GM18951 (cell line): ENCODE results near the gene CDC16.

ENCODE experiments used
- POLR2A ChIP-seq: IDR thresholded peaks from 4 replicates; pipeline ENCODE4 v1.6.1; 2011; ENCODE audit warnings: mild to moderate bottlenecking; ENCODE audit not compliant: insufficient read length, insufficient read depth; ENCODE audit errors: extremely low read depth
- in situ Hi-C: fragments of 300-500 bp; cut with MboI; formaldehyde crosslinking; loops from one replicate; pipeline ENCODE4 v1.12.0; 2022; ENCODE audit warnings: low sequenced_read_pairs, mixed read lengths, inconsistent platforms; ENCODE audit not compliant: unreplicated experiment

The CDC16 gene

DNA sequence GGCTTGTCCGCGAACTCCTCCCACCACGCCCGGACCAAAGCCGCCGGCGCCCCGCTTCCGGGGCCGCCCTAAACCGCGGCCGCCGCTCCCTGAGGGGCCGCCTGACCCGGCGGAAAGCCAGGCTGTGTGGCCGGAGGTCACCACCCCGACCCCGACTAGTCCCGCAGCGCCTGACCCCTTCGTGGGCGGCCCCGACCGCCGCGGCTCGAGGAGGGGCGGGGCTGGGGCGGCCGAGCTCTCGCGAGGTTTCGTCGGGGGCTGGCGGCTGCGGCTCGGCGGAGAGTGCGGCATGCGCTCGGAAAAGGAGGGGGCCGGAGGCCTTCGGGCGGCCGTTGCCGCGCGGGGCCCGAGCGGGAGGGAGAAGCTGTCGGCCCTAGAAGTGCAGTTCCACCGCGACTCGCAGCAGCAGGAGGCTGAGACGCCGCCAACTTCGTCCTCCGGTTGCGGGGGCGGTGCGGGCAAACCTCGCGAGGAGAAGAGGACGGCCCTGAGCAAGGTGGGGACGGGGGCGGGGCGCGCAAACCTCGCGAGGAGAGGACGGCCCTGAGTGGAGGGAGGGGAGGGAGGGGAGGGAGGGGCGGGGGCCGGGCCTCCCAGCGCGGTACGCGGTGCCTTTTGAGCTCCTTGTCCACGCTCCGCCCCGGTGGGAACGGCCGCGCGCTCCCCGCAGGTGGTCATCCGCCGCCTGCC lies 46.8 kb downstream of the CDC16 start, which contains the start of gene UPF3A:
Gene UPF3A, plus strand, starts transcription at position 251 of the 690 bp plus-strand sequence. Its CDS starts 39 bp downstream, at position 290.
- peak; percentile 92 for TF ChIP-seq POLR2A
- in situ Hi-C loops = no loop called here

- in situ Hi-C loops = no loop called here
- no peak for TF ChIP-seq POLR2A
Observed at GRCh38 chr13:114282041-114282670, 47.5 kb downstream of the CDC16 start.

DNA sequence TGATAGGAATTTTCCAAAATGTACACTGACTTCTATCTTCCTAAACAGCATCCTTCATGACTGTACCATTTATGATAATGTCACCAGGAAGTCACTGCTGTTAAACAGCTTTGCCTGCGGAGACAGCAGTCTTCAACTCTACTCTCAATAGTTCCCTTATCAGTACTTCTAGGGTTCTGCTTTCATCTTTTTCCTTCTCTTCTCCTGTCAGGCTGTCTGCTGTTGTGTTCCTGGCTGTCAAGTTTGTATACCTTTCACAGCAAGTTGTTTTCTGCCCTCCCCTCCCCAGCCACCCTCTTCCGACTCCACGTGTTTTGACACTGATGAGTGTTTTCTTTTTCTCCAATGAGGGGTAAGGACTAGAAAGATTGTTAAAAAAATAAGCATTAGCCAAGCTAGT lies 48.9 kb downstream of the CDC16 start:
- in situ Hi-C loops = no loop called here
- TF ChIP-seq POLR2A = no peak

DNA sequence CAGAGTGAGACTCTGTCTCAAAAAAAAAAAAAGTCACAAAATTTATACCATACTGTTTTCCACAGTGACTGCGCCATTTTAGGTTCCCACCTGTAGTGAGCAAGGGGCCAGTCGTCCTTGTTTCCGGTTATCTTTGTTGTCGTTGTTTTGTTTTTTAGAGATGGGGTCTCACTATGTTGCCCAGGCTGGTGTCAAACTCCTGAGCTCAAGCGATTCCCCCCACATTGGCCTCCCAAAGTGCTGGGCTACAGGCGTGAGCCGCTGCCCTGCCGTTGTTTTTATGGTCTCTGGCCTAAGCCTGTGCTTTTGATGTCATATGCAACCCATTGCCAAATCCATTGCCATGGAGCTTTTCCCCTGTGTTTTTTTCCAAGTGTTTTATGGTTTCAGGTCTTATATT lies 50.0 kb downstream of the CDC16 start:
- in situ Hi-C loops = no loop called here
- no peak for TF ChIP-seq POLR2A

GRCh38 chr13:114285166-114285808 lies 50.6 kb downstream of the CDC16 start:
- in situ Hi-C loops = no loop called here
- TF ChIP-seq POLR2A = no peak

- no peak for TF ChIP-seq POLR2A
- in situ Hi-C loops = no loop called here
Observed at GRCh38 chr13:114286808-114287207, 52.1 kb downstream of the CDC16 start.

DNA sequence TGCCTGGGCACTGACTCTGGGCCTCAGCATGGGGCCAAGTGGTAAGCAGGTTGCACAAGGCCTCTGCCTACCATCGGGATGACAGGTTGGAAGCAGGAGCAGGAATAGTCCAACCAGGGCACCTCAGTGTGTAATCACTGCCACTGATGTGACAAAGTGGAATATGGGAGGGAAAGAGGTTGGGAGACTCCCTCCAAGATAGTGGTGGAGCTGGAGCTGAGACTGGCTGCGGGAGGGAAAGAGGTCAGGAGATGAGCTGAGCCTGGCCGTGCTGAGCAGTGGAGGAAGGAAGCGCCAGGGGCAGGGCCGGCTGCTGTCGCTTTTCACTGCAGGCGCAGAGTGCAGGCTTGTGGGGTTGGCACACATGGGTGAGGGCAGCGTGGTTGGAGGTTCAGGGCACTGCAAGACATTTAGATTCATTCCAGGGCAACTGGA lies 53.5 kb downstream of the CDC16 start:
- no peak for TF ChIP-seq POLR2A
- in situ Hi-C loops = no loop called here

- in situ Hi-C loops = no loop called here
- no peak for TF ChIP-seq POLR2A
Observed at GRCh38 chr13:114296448-114296847, 61.8 kb downstream of the CDC16 start.

- in situ Hi-C loops = no loop called here
Observed at GRCh38 chr13:114296902-114297301, 62.2 kb downstream of the CDC16 start.

GRCh38 chr13:114298866-114299265 lies 64.2 kb downstream of the CDC16 start:
- no peak for TF ChIP-seq POLR2A
- in situ Hi-C loops = no loop called here

More at GRCh38 chr13:114296902-114297301, 62.2 kb downstream of the CDC16 start:
- no peak for TF ChIP-seq POLR2A

GRCh38 chr13:114299604-114300305 lies 65.1 kb downstream of the CDC16 start:
- in situ Hi-C loops = no loop called here

DNA sequence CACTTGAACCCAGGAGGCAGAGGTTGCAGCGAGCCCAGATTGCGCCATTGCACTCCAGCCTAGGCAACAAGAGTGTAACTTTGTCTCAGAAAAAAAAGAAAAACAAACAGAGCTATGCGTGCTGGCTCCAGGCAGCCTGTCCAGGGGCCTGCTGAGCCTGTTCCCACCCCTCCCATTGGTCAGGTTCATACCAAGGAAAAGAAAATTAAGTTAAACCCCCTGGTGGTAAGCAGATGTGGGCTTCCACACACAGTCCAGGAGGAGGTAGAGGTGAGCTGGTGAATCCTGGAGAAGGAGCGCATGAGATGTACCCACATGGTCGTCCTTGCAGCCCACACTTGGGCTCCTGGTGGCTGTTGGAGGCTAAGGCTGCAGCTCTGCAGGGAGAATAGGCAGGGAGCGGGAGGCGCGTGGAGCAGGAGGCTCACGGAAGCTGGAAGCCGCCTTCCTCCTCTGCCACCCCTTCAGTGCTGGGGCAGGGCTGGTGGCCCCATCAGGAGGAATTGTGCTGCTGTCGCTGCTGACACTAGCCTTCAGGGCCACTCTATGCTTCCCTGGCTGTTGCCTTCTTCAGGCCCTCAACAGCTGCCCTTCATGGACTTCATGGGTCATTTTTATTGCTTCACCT lies 69.1 kb downstream of the CDC16 start:
- TF ChIP-seq POLR2A = no peak
- in situ Hi-C loops = no loop called here

More at GRCh38 chr13:114299604-114300305, 65.1 kb downstream of the CDC16 start:
- TF ChIP-seq POLR2A = no peak
